RWPE1 (cell line): ENCODE results near the gene SHC2.

Source experiments
- CTCF ChIA-PET: fragments of 350-600 bp; sonication (Branson Sonifier 250); formaldehyde crosslinking; extraction: SDS; loops from one replicate; lab custom pipeline; 2021; lab: Yijun Ruan, JAX
- POLR2A ChIA-PET: fragments of 400-600 bp; formaldehyde crosslinking; extraction: SDS; loops from one replicate; lab custom pipeline; 2020; ENCODE audit warnings: antibody characterized with exemption; ENCODE audit not compliant: low non-redundant PET; lab: Yijun Ruan, JAX
- DNase-seq: peaks from one replicate; pipeline ENCODE4 v3.0.0; 2012; ENCODE audit warnings: low spot score
- H3K27ac ChIP-seq: fragments of 450-650 bp; 2 replicates; pipeline ENCODE4 v1.5.1; 2017
- TF ChIP-seq, protein P1 (sequence below): fragments of 450-650 bp; conservative IDR thresholded peaks from 2 replicates; pipeline ENCODE4 v1.5.1; 2017; ENCODE audit warnings: low read depth, mild to moderate bottlenecking

SHC2 gene, protein sequence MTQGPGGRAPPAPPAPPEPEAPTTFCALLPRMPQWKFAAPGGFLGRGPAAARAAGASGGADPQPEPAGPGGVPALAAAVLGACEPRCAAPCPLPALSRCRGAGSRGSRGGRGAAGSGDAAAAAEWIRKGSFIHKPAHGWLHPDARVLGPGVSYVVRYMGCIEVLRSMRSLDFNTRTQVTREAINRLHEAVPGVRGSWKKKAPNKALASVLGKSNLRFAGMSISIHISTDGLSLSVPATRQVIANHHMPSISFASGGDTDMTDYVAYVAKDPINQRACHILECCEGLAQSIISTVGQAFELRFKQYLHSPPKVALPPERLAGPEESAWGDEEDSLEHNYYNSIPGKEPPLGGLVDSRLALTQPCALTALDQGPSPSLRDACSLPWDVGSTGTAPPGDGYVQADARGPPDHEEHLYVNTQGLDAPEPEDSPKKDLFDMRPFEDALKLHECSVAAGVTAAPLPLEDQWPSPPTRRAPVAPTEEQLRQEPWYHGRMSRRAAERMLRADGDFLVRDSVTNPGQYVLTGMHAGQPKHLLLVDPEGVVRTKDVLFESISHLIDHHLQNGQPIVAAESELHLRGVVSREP

DNA sequence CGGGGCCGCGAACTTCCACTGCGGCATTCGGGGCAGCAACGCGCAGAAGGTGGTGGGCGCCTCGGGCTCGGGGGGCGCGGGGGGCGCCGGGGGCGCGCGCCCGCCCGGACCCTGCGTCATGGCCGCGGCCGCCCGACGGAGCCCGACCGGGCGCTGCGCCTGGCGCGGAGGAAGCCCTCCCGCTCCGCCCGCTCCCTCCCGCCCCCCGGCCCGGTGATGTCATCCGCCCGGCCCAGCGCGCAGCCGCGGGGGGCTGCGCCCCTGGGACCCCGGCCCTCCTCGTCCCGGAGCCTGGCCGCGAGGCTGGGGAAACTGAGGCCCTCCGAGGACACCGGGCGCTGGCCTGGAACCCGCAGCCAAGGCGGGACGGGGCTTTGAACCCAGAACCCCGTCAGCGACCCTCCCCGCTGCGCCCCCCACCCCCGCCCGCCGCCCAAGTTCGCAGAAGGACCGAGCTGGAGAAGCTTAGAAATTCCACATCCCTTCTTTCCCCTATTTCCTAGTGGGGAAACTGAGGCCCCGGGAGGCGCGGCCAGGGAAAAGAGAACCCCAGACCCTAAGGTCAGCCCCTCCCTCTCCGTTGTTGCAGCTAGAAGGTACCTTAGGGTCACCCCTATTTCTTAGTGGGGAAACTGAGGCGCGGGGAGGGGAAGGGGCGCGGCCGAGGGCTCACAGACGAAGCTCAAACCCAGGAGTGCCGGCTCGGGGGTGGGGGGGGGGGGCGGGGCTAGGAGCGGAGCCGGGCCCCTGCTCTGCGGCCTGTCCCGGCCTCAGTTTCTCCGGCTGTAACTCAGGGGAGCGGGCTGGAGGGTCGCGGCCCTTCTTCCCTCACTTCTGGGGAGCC lies at the start of gene SHC2:
Gene SHC2 (minus strand): TSS at position 157 of the 844 bp plus-strand sequence. CDS start 37 bp downstream, at position 120.
- DNase-seq, result no peak
- POLR2A ChIA-PET, result no interaction called here
- TF ChIP-seq, protein P1, sequence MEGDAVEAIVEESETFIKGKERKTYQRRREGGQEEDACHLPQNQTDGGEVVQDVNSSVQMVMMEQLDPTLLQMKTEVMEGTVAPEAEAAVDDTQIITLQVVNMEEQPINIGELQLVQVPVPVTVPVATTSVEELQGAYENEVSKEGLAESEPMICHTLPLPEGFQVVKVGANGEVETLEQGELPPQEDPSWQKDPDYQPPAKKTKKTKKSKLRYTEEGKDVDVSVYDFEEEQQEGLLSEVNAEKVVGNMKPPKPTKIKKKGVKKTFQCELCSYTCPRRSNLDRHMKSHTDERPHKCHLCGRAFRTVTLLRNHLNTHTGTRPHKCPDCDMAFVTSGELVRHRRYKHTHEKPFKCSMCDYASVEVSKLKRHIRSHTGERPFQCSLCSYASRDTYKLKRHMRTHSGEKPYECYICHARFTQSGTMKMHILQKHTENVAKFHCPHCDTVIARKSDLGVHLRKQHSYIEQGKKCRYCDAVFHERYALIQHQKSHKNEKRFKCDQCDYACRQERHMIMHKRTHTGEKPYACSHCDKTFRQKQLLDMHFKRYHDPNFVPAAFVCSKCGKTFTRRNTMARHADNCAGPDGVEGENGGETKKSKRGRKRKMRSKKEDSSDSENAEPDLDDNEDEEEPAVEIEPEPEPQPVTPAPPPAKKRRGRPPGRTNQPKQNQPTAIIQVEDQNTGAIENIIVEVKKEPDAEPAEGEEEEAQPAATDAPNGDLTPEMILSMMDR, result no peak
- peak within 1 kb of the TSS; percentile 55 for H3K27ac ChIP-seq
- CTCF ChIA-PET, result interaction anchor here (1.4 kb wide), 1 partner anchor 45 kb away, joined by 3 read pairs; no protein-coding TSS in a partner anchor

DNA sequence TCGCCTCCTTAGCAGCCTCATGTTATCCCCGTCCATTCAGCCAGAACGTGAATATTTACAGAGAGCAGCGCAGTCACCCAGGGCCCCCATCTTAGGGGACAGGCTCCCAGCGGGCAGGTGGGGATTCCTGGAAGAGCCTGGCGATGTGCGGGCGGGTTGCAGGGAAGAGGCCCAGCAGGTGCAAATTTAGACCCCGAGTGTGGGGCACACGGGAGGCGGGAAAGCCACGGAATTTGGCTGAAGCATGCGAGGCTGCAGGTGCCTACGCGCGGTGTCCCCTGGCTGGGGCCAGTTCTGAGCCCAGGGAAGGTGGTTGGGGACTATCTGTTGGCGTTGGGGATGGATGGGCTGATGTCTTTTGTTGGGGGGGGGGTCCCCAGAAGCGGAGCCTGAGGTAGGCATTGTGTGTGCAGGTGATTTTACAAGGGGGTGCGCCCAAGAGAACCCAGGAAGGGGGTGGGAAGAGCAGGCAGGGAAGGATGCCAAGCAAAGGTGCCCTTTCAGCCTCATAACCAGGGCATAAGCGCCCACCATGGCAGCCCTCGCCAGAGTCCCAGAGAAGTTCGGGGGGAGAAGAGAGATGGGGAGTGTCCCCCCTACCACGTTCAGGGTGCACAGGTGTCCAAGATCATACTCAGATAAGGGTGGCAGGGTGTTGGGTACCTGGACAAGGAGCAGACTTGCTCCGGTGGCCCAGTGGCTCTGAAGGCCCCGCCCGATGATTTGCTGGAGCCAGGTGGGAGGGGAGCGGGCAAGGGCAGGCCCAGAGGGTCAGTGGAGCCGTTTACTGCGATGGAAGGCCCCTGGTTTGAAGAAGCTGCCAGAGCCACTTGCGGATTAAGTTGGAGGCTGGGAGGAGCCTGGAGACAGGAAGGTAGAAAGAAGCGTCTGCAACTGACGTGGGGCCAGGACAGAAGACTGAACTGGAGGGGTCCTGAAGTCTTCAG lies 47.6 kb upstream of the SHC2 start:
- TF ChIP-seq, protein P1, result no peak
- POLR2A ChIA-PET, result no interaction called here
- CTCF ChIA-PET, result no interaction called here
- DNase-seq, result no peak
- peak overlapping the region; percentile 92 for H3K27ac ChIP-seq

DNA sequence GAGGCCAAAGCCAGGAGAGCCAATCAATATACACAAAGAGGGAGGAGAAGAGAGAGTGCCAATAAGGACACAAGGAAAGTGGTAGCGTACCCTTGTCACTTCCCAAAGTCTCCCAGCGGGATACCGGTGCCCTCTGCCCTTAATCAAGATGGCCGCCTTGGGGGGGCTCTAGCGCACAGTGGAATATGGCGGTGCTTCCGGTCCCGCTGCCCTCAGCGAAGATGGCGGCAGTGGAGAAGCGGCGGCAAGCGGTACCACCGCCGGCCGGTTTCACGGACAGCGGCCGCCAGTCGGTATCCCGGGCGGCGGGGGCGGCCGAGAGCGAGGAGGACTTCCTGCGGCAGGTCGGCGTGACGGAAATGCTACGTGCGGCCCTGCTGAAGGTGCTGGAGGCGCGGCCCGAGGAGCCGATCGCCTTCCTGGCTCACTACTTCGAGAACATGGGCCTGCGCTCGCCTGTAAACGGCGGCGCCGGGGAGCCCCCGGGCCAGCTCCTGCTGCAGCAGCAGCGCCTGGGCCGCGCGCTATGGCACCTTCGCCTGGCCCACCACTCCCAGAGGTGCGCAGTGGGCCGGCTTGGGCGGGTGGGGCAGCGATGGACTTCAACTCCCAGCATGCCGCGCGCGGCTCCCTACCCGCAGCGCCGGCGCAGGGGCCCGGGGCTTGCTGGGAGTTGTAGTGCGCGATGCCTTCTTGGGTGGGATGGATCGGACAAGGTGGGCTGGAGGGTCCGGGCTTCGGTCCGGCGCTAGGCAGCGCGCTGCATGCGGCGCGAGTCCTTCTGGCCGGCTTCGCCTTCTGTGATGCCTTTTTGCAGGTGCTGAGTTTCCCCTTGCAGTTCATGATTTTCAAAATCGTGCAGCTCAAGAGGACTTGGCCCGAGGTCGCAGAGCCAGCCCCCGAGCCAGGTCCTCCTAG lies 46.7 kb upstream of the SHC2 start, which contains the start of gene TPGS1:
Gene TPGS1 (plus strand): TSS at position 212 of the 918 bp plus-strand sequence. CDS start 10 bp downstream, at position 222.
- POLR2A ChIA-PET, result no interaction called here
- CTCF ChIA-PET, result interaction anchor here (1.0 to 1.2 kb wide), 4 partner anchors 9 to 45 kb away, joined by 5 to 9 read pairs (median 7); partner anchors contain the start of gene MADCAM1
- peak within 1 kb of the TSS; percentile 92 for H3K27ac ChIP-seq
- TF ChIP-seq, protein P1, result no peak
- peak; percentile 74 for DNase-seq

DNA sequence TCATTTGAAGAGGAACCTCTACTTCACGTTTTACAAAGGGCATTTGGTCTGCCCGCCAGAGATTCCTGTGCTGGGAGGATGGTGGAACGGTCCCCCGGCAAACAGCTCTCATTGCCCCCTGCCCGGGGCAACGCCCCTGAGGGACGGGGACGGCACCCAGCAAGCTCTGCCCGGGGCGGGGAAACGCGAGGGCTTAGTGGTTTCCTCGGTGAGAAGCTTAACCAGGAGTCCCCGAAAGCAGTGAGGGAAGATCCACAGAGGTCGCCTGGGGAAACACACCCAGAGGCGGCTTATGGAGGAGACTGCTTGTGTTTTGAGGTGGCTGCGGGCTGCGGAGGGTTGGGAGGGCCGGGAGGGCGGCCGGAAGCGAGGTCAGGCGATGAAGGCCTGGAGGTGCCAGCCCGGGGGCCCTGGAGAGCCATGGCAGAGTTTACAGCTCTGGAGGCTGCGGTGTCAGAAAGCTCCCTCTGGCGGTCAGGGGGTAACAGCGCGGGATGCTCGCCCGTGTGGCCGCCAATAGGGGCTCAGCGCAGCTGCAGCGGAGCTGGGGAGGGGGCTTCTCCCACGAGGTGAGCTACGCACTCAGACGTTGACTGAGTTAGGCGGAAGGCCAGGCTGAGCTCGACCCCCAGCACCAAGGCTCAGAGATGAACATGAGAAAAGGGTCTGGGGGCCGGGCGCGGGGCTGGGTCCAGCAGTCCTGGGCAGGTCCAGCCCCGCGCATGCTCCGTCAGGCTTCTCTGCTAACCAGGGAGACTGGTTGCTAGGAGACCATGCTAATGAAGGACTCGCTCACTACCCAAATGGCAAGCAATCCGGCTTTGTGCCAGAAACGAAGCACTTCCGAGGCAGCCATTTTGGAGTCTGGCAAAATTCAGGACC lies 45.8 kb upstream of the SHC2 start:
- POLR2A ChIA-PET, result interaction anchor here (0.7 kb wide), 1 partner anchor 25 kb away, joined by 3 read pairs; no protein-coding TSS in a partner anchor
- TF ChIP-seq, protein P1, result peak; percentile 93
- CTCF ChIA-PET, result interaction anchor here (0.7 to 1.2 kb wide), 8 partner anchors 8 to 211 kb away, joined by 3 to 9 read pairs (median 5); partner anchors contain the start of genes MADCAM1 and SHC2

More for the DNA sequence above, 45.8 kb upstream of the SHC2 start:
- peak; percentile 98 for DNase-seq
- peak overlapping the region; percentile 92 for H3K27ac ChIP-seq
